NT2/D1 (cell line): ENCODE data around the gene FSTL3.
A peak's percentile ranks its signal among the peaks of the same experiment; 100 is the strongest.
"Not testable (repeated sequence)": the region's sequence is repeated elsewhere in the genome, so short reads cannot be mapped to it uniquely, and the experiment has no call there.

ENCODE experiments used
- DNase-seq: peaks from one replicate; pipeline ENCODE4 v3.0.0-alpha.2; 2011; ENCODE audit warnings: low read depth, low spot score
- H3K27me3 ChIP-seq: 2 replicates; pipeline ENCODE4 v1.6.0; 2011; ENCODE audit warnings: mild to moderate bottlenecking; ENCODE audit not compliant: insufficient read length, insufficient read depth
- H3K36me3 ChIP-seq: 2 replicates; pipeline ENCODE4 v1.6.1; 2011; ENCODE audit warnings: mild to moderate bottlenecking, low read length, mixed read lengths; ENCODE audit not compliant: insufficient read depth, insufficient read length
- H3K4me1 ChIP-seq: 2 replicates; pipeline ENCODE4 v1.5.1; 2011; ENCODE audit not compliant: insufficient read depth, insufficient read length
- H3K4me3 ChIP-seq: 2 replicates; pipeline ENCODE4 v1.5.1; 2011; ENCODE audit warnings: low read depth; ENCODE audit not compliant: insufficient read length
- H3K9ac ChIP-seq: 2 replicates; pipeline ENCODE4 v1.6.0; 2011; ENCODE audit warnings: low read depth; ENCODE audit not compliant: insufficient read length
- H3K9me3 ChIP-seq: 2 replicates; pipeline ENCODE4 v1.5.1; 2011; ENCODE audit warnings: mild to moderate bottlenecking, low read length; ENCODE audit not compliant: insufficient read depth
- SUZ12 ChIP-seq: IDR thresholded peaks from 2 replicates; pipeline ENCODE4 v1.6.1; 2011; ENCODE audit not compliant: insufficient read length, insufficient read depth; ENCODE audit errors: extremely low read depth
- YY1 ChIP-seq: IDR thresholded peaks from 2 replicates; pipeline ENCODE4 v1.6.1; 2011; ENCODE audit not compliant: insufficient read length, insufficient read depth
- ZNF274 ChIP-seq: IDR thresholded peaks from 2 replicates; pipeline ENCODE4 v1.6.1; 2011; ENCODE audit warnings: mild to moderate bottlenecking, low read depth, low read length

FSTL3 gene

DNA sequence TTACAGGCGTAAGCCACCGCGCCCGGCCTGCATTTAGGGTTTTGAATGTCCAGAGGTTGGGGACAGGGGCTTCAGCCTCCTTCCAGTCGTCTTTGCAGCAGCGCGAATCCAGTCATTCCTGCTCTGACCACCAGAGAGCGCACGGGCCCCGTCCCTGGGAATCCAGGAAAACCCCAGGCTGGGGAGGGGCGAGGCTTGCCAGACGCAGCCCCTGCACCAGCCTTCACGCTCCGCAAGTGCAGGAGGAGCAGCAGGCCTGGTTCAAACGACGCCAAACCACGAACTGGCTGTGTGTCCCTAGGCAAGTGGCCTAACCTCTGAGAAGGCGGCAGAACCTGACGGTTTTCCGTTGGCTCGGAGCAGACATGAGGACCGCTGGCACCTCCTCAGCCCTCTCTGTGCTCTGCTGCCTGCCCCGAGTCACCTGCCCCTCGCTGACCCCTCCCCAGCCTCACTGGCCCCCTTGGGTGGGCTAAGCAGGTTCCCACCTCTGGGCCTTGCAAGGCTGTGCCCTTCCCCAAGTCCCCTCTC is 11.2 kb upstream of the FSTL3 start:
- TF ChIP-seq SUZ12 (no peak), ZNF274 (no peak), YY1 (no peak)
- peak; percentile 81 for DNase-seq
- peak overlapping the region; percentile 79 for H3K9ac ChIP-seq

DNA sequence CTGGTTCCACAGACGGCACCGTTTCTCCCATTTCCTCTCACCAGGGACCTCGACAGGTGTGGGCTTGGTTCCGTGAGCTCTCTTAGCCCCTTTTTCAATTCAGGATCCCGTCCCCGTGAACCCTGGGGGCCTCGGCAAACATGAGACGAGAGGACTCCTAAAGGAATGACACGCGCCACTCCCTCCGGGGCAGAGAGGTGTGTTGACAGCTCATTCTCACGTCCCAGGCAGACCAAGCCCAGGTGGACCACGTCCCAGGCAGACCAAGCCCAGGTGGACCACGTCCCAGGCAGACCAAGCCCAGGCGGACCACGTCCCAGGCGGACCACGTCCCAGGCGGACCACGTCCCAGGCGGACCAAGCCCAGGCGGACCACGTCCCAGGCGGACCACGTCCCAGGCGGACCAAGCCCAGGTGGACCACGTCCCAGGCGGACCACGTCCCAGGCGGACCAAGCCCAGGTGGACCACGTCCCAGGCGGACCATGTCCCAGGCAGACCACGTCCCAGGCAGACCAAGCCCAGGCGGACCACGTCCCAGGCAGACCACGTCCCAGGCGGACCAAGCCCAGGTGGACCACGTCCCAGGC is 9.1 kb upstream of the FSTL3 start:
- DNase-seq, H3K4me1 ChIP-seq, H3K9ac ChIP-seq, H3K4me3 ChIP-seq, H3K36me3 ChIP-seq, H3K27me3 ChIP-seq: not testable (repeated sequence)
- H3K9me3 ChIP-seq: peaks cover 14% of the 10 kb centered on the region; the same call in 1 of the 2 replicates

More for the DNA sequence above, 11.2 kb upstream of the FSTL3 start:
- Histone ChIP-seq H3K4me3 (no peak overlapping the region), H3K36me3 (peaks cover 22% of the 10 kb centered on the region), H3K9me3 (peaks cover 14% of the 10 kb centered on the region; the same call in 1 of the 2 replicates), H3K4me1 (peaks cover 20% of the 10 kb centered on the region), H3K27me3 (peaks cover 2% of the 10 kb centered on the region)

DNA sequence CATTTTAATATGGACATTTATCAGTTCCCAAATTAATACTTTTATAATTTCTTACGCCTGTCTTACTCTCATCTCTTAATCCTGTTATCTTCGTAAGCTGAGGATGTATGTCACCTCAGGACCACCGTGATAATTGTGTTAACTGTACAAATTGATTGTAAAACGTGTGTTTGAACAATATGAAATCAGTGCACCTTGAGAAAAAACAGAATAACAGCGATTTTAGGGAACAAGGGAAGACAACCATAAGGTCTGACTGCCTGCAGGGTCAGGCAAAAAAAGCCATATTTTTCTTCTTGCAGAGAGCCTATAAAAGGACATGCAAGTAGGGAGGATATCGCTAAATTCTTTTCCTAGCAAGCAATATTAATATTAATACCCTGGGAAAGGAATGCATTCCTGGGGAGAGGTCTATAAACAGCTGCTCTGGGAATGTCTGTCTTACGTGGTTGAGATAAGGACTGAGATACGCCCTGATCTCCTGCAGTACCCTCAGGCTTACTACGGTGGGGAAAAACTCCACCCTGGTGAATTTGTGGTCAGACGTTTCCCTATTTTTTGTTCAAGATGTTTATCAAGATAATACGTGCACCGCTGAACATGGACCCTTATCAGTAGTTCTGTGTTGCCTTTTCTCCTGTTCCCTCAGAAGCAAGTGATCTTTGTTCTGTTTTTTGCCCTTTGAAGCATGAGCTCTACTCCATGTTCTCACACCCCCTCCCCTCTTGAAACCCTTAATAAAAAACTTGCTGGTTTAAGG is 7.3 kb upstream of the FSTL3 start:
- DNase-seq, H3K27me3 ChIP-seq, H3K4me3 ChIP-seq: not testable (repeated sequence)

DNA sequence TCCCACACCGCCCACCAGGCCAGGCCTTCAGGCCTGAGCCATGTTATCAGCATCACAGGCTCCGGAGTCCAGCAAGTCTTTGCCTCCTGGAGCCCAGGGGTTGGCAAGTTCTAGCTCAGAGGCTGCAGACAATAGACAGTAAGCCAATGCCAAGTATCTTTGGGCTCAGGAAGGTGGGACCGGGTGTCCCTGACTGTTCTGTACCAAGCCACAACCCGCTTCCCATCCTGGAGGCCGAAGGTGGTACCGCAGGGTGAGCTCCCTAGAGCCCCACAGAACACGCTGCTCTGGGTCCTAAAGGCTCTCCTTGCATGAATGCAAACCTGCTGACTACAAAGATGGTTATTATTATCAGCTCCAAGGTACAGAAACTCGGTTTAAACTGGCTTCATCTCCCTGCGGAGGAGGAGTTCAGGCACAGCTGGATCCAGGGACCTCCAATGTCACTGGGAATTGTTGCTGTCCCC is 5.5 kb upstream of the FSTL3 start:
- Histone ChIP-seq H3K4me1 (peaks cover 5% of the 10 kb centered on the region), H3K9me3 (peaks cover 6% of the 10 kb centered on the region; the same call in 1 of the 2 replicates), H3K9ac (no peak overlapping the region), H3K36me3 (peaks cover 2% of the 10 kb centered on the region), H3K27me3 (peaks cover 5% of the 10 kb centered on the region), H3K4me3 (no peak overlapping the region)
- no peak for DNase-seq
- TF ChIP-seq ZNF274: no peak
- no peak for TF ChIP-seq YY1
- TF ChIP-seq SUZ12: no peak

More for the DNA sequence above, 7.3 kb upstream of the FSTL3 start:
- H3K36me3 ChIP-seq, H3K9ac ChIP-seq, H3K9me3 ChIP-seq, H3K4me1 ChIP-seq: not testable (repeated sequence)

DNA sequence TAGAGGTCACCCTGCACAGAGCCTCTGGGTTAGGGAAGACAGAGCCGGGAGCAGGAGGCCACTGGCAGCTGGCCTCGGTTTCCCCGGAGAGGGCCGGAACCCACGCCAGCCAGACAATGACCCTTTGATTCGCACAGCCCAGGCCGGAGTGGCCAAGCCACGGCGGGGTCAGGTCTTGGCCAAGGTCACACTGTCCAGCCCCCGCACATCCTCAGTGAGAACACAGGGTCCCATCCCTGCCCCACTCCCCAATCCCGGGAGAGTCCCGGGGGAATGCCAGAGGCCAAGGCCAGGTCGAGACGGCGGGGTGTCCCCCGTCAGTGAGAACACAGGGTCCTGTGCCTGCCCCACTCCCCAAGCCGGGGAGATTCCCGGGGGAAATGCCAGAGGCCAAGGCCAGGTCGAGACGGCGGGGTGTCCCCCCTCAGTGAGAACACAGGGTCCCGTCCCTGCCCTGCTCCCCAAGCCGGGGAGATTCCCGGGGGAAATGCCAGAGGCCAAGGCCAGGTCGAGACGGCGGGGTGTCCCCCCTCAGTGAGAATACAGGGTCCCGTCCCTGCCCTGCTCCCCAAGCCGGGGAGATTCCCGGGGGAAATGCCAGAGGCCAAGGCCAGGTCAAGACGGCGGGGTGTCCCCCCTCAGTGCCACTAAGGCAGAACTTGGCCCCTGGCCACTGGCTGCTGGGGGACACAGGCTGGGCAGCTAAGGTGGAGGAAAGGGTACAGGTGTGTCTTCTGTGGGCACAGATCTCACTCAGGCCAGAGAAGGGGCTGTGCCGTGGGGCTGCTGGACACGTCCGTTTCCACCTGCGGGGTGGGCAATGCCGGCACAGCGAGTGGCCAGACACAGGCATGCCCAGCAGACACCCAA is 1.7 kb upstream of the FSTL3 start:
- peak overlapping the region; percentile 12 for H3K9ac ChIP-seq
- no peaks in the 10 kb centered on the region for H3K9me3 ChIP-seq
- H3K4me3 ChIP-seq: no peak overlapping the region
- H3K27me3 ChIP-seq: peaks cover 12% of the 10 kb centered on the region
- H3K36me3 ChIP-seq: peaks cover 10% of the 10 kb centered on the region
- TF ChIP-seq YY1 (no peak), SUZ12 (no peak), ZNF274 (no peak)
- no peak for DNase-seq
- peaks cover 24% of the 10 kb centered on the region for H3K4me1 ChIP-seq

DNA sequence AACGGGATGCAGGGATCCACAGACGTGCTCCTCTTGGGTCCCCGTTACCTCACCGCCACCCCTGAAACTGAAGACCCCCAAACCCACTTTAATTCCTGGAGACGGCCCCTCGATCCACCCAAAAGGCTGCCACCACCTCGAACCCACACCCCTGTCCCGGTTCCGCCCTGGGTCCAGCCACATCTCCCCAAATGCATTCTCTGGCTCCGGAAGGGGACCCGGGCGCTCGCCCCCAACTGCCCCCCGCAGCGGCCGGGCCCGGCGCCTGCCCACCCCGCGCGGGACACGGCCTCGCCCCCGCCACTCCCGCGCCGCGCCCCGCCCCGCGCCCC is 219 bp upstream of the FSTL3 start:
- Histone ChIP-seq H3K4me1 (peaks cover 24% of the 10 kb centered on the region), H3K9me3 (no peaks in the 10 kb centered on the region), H3K9ac (peak overlapping the region; percentile 56), H3K4me3 (peak overlapping the region; percentile 21), H3K27me3 (peaks cover 12% of the 10 kb centered on the region), H3K36me3 (peaks cover 8% of the 10 kb centered on the region)
- TF ChIP-seq YY1: no peak
- no peak for TF ChIP-seq SUZ12
- DNase-seq: no peak

DNA sequence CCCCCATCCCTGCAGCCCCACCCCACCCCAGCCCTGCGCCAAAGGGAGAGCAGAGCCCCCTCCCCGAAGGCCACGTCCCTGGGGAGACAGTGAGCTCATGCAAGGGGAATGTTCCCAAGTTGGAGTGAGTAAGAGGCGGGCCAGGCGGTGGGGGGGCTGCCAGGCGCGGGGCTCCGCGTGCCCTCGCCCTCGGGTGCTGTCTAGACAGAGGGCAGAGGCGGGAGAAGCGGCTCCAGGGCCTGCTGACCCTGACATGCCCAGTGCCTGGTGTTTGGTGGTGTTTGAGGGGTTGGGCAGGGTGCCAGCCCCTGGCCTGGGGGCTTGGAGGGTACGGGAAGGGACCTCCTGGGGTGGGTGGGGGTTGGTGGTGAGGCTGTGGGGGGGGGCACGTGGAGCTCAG is 1.0 kb downstream of the FSTL3 start:
- H3K9me3 ChIP-seq: no peaks in the 10 kb centered on the region
- H3K36me3 ChIP-seq: peaks cover 17% of the 10 kb centered on the region
- no peak overlapping the region for H3K4me3 ChIP-seq
- TF ChIP-seq SUZ12 (no peak), YY1 (no peak), ZNF274 (no peak)
- peaks cover 24% of the 10 kb centered on the region for H3K4me1 ChIP-seq
- H3K9ac ChIP-seq: peak overlapping the region; percentile 74
- no peak for DNase-seq
- H3K27me3 ChIP-seq: peaks cover 12% of the 10 kb centered on the region
